ENCODE data around the gene SPAAR.
"Not testable (repeated sequence)": the region's sequence is repeated elsewhere in the genome, so short reads cannot be mapped to it uniquely, and the experiment has no call there.

Gene SPAAR, protein sequence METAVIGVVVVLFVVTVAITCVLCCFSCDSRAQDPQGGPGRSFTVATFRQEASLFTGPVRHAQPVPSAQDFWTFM

GRCh38 chr9:35909274-35909673 is at the start of gene SPAAR:
Gene SPAAR, plus strand, starts transcription at chr9:35909490. Its CDS starts 974 bp downstream, at chr9:35910464.
- no peak for DNase-seq (ENCODE audit: low read depth, low spot score)

DNA sequence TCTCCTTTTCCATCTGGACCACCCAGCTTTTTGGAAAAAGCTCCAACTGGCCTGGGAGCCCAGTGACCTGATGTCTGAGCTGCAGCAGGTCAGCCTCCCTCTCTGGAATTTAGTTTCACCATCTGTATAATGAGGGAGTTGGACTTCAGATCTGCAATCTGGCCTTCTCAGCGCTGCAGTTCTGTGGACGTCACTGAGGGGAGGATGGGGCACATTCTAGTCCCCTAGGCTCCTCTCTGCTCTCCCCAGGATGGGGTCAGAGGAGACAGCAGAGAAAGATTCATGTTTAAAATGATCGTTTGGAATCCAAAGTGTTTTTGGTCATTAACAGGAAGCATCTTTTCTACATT is 49.3 kb upstream of the SPAAR start:
- DNase-seq (ENCODE audit: low read depth, low spot score) = no peak

DNA sequence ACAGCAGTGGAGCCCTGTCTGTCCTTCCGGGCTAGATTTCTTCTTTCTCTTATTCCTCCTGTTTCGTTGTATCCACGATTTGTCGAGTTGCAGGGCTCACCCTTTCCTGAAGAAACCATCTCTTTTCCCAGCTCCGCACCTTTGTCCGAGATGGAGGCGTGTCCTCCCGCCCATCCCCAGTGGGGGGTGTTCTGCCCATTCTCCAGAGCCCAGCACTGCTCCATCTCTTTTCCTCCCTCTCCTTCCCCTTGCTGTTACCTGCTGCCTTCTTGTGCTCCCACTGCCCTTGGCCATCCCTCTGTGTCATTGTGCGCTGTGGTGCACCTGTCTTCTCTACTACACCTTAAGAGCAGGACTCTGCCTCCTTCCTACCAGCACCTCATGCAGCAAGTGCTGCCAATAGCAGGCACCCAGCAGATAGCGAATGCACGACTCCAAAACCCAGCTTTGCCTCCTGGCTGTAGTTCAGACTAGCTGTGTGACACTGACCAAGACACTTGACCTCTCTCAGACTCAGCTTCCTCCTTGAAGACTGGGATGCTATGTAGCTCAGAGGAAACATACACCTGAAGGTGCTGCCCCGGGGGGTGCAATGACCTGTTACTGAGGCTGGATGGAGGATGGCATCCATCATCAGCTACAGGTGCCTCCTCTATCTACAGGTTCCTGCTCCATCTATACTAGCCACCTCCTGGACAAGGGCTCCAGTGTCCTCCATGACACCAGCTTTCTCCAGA is 48.0 kb upstream of the SPAAR start:
- no peak for DNase-seq (ENCODE audit: low read depth, low spot score)

- no peak for DNase-seq (ENCODE audit: low read depth, low spot score)
These were observed 47.0 kb upstream of the SPAAR start for GRCh38 chr9:35862328-35862727.

- DNase-seq (ENCODE audit: low read depth, low spot score) = no peak
These were observed 45.7 kb upstream of the SPAAR start for GRCh38 chr9:35863583-35863982.

DNA sequence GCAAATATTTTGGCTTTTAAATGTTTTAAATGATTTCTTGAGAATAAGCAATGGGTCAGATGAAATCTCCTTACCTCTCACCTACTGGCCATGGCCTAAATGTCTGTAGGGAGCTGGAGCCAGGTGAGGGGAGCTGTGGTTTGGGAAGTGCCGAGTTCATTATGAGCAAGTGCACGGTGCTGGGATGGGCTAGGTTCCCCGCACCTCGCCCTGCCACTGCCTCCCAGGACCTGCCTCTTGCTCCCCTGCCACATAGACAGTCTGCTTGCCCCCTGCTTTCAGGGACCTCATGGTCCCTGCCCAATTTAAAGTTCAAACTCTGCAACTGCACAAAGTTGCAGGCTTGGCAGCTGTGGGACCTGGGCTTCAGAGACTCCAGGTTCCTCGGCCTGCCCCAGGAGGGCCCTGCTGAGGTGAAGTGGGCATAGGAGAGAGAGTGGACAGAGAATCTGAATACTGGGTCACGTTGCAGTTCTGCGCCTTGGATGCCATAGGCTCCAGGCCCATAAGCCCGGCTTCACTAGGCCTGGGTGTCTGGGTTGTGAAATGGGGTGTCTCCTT is 44.5 kb upstream of the SPAAR start:
- no peak for DNase-seq (ENCODE audit: low read depth, low spot score)

GRCh38 chr9:35867538-35867937 is 41.8 kb upstream of the SPAAR start:
- DNase-seq (ENCODE audit: low read depth, low spot score) = no peak

DNA sequence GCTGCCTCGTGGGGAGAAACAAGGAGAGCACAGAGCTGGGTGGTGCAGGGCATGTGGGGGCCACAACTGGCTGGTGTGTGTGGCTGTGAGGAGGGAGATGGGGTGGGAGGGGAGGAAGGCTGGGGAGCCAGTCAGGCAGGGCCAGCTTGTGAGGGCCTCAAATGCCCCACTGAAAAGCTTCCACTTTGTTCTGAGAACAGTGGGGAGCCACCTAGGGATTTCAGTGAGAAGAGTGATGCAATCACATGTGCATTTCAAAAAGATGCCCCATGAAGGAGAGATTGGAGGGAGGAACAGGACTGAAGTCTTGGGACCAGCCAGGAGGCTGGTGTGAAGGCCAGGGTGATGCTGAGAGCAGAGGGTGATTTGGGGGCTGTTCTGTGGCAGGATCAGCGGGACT is 40.4 kb upstream of the SPAAR start:
- DNase-seq (ENCODE audit: low read depth, low spot score) = no peak

- no peak for DNase-seq (ENCODE audit: low read depth, low spot score)
These were observed 39.6 kb upstream of the SPAAR start for GRCh38 chr9:35869621-35870216.

- DNase-seq (ENCODE audit: low read depth, low spot score) = no peak
These were observed 38.9 kb upstream of the SPAAR start, which contains the start of gene OR13J1 for GRCh38 chr9:35870351-35870923. Gene OR13J1, minus strand, starts transcription at chr9:35870401. Its CDS starts 0 bp downstream, at chr9:35870401.

- DNase-seq (ENCODE audit: low read depth, low spot score) = no peak
These were observed 37.7 kb upstream of the SPAAR start for GRCh38 chr9:35871545-35871944.

GRCh38 chr9:35872505-35872904 is 36.8 kb upstream of the SPAAR start:
- no peak for DNase-seq (ENCODE audit: low read depth, low spot score)

DNA sequence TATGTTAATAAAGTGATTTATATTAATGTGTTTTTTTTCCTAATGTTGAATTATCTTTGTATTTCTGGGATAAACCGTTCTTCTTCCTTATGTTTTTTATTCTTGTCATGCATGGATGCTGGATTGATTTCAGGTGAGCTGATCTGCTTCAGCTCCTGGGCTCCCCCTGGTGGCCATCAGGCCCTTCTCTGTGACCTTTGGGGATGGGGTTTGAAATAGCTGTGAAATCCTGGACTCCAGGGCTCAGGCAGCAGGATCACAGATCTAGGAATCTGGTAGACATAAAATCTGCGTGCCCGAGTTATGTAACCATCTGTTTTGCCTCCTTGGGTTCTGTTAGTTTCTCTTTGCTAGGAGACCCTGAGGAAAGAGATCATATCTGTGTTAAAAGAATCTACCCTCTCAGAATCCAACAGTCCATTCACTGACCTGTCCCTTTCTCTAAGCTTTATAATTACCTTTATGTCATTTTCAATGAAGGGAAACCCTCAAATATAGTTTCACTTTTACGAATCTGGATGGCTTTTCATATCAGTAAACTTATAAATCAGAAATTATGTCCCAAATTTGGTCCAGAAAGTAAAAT is 26.9 kb upstream of the SPAAR start:
- peak; percentile 61 for DNase-seq (ENCODE audit: low read depth, low spot score)

DNA sequence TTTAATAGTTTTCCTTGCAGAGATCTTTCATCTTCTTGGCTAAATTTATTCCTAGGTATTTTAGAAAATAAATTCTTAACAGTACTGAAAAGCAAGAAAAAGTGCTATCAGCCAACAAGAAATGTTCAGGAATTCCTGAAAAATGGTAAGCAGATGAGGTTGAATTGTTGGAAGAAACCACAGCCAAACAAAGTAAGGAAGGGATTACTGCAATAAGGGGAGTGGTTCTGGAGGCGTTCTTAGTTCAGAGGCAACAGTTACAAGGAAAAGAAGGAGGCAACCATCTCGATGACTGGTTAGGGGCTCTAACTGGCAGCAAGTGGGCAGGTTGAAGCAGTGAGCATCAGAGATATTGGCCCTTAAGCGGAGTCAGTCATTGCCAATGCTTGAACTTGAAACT is 26.3 kb upstream of the SPAAR start:
- DNase-seq (ENCODE audit: low read depth, low spot score) = no peak

- not testable (repeated sequence) for DNase-seq (ENCODE audit: low read depth, low spot score)
These were observed 24.4 kb upstream of the SPAAR start for GRCh38 chr9:35884908-35885307.

GRCh38 chr9:35891646-35892045 is 17.6 kb upstream of the SPAAR start:
- DNase-seq (ENCODE audit: low read depth, low spot score) = no peak

GRCh38 chr9:35892051-35892450 is 17.2 kb upstream of the SPAAR start:
- no peak for DNase-seq (ENCODE audit: low read depth, low spot score)

DNA sequence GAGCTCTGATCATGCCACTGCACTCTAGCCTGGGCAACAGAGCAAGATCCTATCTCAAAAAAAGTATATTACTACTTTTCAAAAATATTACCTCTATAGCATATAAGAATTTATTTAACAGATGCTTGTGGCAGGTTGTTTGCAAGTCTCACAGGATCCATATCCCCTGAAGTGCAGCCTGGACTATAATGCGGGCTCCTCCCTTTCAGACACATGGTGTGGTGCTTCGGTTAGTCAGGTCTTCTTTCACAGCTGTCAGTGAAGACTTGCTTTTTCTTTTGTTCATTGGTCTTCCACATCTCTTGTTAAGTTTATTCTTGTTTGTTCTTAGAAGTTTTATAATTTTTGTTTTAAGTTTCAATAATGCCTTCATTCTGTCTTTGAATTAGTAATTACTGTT is 12.7 kb upstream of the SPAAR start:
- no peak for DNase-seq (ENCODE audit: low read depth, low spot score)

GRCh38 chr9:35897376-35898099 is 11.8 kb upstream of the SPAAR start:
- not testable (repeated sequence) for DNase-seq (ENCODE audit: low read depth, low spot score)

- no peak for DNase-seq (ENCODE audit: low read depth, low spot score)
These were observed 11.0 kb upstream of the SPAAR start for GRCh38 chr9:35898337-35898736.

DNA sequence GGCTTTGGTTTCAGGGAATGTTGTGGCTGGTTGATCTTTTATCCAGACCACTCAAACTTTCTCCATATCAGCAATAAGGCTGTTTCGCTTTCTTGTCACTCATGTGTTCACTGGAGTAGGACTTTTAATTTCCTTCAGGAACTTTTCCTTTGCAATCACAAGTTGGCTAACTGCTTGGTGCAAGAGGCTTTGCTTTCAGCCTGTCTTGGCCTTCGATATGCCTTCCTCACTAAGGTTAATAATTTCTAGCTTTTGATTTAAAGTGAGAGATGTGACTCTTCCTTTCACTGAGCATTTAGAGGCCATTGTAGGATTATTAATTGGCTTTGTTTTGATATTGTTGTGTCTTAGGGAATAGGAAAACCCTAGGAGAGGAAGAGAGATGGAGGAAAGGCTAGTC is 10.3 kb upstream of the SPAAR start:
- no peak for DNase-seq (ENCODE audit: low read depth, low spot score)

DNA sequence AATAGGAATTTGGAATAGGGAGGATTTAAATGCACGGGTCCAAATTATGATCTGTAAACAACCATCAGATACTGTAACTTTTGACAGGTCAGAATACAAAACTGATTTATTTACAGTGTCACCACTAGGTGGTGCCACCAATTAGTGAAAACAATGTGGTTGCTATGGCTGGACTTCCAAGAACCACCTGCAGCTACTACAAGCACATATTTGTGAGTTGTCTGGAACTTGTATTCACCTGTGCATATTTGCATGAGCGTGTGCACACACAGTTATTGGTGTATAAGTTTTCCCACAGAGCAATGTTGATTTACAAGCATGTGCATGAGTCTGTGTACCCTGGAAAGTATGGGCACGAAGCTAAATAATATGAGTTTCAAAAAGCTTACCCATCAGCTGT is 6.2 kb upstream of the SPAAR start:
- peak; percentile 44 for DNase-seq (ENCODE audit: low read depth, low spot score)
